SKM-1 (cell line): ENCODE data around the gene MON1A.
"Not testable (repeated sequence)": the region's sequence is repeated elsewhere in the genome, so short reads cannot be mapped to it uniquely, and the experiment has no call there.

Experiments
- DNase-seq: peaks from one replicate; lab custom pipeline; 2025; ENCODE audit not compliant: unreplicated experiment; lab: John Stamatoyannopoulos, UW

Gene MON1A

DNA sequence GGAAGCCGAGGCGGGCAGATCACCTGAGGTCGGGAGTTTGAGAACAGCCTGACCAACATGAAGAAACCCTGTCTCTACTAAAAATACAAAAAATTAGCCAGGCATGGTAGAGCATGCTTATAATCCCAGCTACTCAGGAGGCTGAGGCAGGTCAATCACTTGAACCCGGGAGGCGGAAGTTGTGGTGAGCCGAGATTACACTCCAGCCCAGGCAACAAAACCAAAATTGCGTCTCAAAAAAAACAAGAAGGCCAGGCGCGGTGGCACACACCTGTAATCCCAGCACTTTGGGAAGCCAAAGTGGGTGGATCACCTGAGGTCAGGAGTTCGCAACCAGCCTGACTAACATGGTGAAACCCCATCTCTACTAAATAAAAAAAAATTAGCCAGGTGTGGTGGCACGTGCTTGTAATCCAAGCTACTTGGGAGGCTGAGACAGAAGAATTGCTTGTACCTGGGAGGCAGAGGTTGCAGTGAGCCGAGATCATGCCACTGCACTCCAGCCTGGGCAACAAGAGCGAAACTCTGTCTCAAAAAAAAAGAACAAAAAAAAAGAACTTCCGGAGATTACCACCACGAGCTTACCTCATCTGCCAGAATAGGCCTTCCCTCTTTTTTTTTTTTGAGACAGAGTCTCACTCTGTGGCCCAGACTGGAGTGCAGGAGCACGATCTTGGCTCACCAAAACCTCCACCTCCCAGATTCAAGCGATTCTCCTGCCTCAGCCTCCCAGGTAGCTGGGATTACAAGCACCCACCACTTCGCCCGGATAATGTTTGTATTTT, 11.6 kb downstream of the MON1A start:
- not testable (repeated sequence) for DNase-seq

DNA sequence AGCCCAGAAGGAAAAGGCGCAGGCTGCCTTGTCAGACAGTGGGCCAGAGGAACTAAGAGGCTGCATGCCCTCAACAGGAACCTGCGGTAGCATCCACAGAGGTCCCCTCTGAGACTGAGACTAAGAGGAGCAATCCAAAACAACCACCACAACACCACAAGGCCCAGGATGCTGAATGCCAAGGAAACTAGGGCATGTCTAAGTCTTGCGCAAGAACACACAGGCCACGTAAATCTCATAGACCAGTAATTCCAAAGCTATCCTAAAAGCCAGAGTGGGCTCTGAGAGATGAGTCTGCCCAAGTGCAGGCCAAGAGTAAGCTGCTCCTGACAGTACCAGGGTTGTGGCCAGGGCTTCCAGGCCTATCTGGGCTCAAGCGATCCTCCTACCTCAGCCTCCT, 12.9 kb downstream of the MON1A start:
- no peak for DNase-seq

DNA sequence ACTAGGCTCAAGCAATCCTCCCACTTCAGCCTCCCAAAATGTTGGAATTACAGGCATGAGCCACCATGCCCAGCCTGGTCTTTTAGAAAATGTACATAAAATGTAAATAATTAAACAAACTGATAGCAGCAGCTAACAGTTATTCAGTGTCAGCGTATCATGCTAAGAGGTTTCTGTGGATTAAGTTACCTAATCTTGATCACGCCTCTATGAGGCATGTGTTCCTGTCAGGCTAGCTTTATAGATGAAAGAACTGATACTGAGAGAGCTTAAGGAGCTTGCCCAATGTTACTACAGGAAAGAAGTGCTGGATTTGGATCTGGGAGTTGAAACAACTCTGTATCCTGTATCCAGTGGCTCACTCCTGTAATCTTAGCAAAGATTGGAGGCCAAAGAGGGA, 14.7 kb downstream of the MON1A start:
- no peak for DNase-seq

DNA sequence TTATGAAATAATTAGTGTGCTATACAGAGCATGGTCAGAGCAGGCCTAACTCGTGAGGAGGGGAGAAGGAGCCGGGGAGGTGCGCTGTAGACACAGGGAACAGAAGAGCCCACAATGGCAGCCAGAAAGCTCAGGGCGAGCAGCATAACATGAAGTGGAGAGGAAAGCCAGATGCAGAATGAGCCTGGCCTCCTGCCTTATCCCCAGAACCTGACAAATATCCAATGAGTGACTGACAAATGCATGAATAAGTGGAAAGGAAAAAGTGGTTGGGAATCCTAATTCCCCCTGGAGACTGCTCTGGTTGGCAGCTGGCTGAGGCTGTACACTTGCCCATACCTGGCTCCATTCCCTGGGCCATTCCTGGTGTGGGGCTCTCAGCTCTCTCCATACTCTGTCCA, 16.7 kb downstream of the MON1A start:
- no peak for DNase-seq

DNA sequence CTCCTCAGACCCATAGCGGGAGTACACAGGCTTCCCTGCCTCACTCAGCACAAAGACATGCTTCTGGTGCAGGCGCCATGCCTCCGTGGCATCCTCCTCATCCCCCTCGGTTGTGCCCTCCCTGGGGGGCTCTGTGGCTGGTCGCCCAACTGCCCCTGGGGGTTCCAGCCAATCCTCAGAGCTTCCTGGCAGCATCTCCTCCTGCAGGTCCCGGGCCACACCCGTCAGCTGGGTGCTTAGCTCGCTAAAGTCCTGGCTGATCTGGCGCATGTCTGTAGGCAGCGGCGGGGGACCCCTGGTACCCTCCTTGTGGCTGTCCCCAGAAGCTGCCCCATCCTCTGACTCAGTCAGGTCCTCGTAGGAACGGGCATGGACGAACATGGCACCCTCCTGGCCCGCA, 18.0 kb downstream of the MON1A start:
- DNase-seq, result no peak

DNA sequence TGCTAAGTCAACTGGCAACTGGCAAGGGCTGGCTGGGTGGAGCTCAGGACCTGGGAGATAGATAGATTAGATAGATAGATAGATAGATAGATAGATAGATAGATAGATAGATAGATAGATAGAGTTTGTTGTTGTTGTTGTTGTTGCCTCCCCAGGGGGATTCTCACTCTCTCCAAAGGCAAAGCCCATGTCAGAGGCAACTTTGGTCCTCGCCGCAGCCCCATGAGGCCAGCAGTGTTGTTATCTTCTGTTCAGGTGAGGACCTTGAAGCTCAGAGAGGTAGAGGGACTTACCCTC, 18.5 kb downstream of the MON1A start:
- DNase-seq, result no peak

DNA sequence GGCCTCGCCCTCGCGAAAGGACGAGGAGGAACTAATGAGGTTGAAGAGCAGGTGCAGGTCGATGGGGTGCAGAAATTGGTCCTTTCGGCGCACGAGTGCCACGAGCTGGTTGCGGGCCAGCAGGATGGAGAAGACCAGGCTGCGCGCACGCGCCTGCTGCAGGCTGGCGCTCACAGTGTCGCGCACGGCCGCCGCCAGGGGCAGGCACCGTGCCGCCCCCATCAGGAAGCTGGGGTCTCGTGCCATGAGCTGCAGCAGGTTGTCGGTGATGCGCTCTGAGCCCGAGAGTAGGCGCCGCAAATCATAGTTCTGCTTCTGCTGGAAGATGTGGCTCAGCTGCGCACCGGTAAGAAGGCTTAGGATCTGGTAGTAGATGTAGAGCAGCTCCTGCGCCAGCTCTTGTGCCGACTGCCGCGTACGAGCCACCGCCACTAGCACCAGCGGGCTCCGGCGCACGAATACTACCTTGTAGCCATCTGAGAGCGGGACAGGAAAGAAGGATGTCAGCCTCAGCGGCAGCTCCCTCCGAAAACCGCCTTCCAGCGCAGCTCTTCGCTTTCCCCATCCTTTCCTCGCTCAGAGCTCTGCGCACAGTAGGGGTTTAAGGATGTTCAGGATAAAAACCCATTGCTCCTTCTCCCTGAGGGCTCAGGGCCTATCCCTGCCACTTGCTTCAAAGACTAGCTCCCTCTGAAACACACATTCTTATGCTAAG, 19.0 kb downstream of the MON1A start:
- no peak for DNase-seq

DNA sequence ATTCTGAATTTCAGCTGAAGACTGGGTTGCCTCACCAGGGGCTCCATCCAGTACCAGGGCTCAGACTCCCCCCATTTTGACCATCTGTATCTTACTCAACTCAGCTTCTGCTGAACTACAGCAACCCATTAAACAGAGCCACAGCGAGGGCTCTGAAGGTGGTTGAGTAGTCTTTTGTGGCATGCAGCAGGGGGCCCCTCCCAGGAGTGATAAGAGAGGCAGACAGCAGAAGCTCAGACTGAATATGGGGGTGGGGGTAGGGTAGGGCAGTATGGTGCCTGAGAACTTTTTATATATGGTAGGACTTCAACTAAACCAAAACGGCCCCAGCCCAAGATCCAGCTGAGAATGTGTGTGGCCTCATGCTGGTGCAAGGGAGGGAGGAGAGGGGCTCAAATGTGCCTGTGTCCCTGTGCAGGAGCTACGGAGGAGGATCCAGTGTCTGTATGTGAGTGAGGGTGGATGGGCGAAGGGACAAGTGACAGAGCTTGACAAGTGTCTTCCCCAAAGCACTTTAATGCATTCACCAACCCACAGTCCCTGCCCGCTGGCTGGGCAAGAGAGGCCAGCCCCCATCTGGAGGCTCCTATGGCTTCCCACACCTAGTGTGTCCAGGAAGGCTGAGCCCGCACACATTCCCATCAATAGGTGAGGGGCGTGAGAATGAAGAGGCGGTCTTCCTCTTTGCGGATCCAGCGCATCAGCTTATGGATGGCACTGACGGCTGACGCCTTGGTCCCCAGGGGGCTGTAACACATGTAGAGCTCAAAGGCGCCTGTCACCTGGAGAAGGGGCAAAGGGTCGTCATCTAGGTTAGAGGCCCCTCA, 21.0 kb downstream of the MON1A start:
- DNase-seq, result no peak

DNA sequence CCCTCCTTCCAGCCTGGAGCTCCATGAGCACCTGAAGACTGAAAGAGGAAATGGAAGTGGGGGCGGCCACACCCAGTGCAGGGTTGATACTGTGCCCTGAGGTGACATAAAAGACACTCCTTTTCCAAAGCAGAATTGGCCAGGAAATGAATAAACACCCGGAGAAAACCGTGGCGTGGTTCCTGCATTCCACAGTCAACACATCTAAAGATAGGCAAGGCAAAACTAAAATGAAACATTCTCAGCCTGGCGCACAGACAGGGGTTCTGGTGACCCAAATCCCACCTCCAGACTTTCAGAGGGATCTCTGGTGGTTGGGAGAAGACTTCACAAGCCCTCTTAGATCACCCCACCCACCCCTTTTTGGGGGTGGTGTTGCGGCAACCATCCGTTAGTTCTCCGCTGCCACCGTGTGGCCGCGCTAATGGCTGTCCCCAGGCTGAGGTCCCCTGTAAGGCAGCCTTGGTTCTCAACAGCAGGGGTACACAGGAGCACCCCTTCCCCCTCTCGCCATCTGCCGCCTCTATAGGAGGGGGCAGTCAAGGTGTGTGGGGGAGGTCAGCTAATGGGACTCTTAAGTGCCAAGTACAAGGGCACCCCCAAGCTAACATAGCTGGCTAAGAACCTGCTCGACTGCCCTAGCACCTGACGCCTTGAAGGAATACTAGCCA, 23.4 kb downstream of the MON1A start:
- DNase-seq, result no peak

DNA sequence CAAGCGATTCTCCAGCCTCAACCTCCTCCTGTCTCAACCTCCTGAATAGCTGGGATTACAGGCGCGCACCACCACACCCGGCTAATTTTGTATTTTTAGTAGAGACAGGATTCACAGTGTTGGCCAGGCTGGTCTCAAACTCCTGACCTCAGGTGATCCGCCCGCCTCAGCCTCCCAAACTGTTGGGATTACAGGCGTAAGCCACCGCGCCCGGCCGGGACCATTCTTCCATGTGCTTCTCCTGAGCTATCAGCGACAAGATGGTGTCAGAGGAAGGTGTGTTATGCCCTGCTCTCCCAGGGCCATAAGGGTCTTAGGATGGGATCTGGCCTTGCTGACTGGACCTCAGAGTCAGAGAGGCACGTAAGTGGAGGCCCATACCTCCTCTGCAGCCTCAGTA, 25.2 kb downstream of the MON1A start:
- not testable (repeated sequence) for DNase-seq

DNA sequence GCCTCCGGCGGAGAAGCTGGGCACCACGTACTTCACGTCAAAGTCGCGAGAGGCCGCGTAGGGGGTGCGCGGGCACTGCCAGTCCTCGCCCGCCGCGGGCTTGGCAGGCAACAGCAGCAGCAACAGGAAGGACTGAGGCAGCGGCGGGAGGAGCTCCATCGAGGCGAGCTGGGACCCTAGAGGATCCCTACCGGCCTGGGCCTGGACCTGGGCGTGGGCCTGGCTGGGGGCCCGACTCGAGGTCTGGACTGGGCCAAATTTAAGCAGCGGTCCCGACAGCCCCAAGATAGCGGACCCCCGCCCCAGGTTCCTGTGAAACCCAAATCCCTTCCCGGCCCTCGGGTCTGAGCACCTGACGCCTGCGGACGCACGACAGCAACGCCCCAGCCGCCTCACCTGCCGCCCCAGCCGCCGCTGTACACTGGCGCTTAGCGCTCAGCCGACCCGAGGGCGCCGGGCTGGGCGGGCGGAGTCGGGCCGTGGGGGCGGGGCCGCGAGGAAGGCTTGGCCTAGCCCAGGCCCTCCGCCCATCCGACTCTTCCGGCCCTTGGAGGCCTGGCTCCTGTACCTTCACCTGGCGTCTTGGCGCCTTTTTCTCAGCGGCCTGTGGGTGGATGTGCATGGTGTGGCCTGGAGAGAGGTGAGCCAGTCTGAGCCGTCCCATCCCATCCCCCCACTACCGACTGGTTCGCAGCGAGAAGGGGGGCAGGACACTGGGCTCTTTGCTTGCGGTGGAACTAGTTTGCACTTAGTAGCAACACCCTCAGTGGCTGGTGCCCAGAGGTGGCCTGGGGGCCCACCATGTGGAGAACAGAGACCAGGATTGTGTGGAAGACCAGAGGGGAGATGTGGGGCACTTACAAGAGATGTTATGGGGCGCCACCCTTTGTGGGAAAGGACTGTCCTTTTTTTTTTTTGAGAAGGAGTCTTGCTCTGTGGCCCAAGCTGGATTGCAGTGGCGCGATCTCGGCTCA, 25.9 kb downstream of the MON1A start, which contains the start of gene MST1R:
TSS of gene MST1R (minus strand) at position 423 of the 974 bp plus-strand sequence. CDS start at position 159, 264 bp downstream.
- no peak for DNase-seq

DNA sequence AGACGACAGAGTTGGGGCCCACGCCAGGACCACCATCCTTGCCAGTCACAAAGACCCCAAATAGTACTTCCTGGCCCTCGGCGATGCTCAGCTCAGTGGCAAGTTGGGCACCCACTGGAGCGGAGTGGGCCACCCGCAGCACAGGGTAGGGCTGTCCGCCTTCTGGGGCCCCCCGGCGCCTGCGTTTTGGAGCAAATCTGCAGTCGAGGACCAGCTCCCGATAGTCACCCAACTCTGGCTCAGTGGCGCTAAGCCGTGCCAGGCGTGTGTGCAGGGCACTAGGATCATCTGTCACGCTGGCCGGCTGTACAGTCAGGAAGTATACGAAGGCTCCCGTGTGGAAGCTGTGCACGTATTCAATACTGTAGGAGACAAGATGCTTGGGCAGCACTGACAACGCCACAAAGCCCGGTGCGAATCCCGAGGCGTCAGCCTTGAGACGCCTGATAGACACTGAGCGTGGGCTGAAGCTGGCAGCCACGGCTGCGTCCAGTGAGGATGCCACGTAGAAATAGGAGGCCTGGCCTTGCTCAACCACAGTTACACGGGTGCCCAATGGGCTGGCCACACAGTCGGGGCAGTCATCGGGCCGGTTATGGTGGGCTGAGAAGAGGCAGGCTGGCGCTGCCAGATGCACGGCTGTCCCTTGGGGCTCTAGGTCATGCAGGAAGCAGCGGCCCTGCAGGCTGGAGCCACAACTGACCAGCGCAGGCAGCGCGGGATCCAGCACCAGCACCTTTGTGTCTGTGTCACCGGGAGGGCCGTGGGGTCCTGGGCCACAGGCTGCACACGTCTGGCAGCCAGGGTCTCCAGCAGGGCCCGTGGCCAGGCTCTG, 26.9 kb downstream of the MON1A start:
- no peak for DNase-seq

DNA sequence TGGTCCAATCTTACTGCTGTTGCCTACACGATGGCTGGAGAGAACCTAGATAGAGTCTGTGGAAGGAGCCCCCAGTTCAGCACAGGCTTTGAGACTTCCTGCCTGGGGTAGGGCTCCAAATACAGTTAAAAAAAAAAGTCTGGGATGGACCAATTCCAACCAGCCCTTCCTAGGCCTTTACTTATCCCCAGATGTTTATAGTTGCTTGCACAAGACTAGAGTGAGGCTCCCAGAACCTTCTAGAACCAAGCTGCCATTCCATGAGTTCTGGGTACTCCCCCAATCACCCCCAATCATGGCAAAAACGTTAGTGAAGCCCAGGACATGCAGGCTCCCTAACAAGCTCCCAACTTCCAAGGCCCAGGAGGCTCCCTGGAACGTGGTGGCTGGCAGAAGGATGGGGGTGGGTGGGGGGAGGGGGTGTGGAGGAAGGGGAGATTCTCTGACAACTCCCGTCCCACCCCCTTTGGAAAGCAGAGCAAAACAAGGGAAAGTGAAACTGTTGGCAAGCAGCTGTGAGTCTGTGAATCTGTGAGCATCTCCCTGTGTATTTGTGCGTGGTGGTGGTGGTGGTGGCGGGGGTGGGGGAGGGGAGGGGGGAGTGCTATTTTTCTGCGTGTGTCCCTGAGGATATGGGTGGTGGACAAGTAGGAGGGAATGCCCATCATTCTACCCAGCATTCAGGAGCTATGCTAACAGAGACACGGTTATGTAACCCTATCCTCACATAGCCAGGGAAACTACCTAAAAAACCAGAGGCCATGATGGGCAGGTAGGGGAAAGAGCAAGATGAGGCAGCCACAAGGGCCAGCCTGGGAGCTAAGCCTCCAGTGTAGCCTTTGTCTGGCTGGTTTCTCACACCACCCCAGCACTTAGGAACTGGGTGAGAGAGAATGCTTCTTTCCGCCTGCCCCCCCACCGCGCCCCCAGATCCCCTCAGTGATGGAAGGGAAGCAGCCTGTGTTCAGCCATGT, 28.0 kb downstream of the MON1A start:
- DNase-seq, result no peak

DNA sequence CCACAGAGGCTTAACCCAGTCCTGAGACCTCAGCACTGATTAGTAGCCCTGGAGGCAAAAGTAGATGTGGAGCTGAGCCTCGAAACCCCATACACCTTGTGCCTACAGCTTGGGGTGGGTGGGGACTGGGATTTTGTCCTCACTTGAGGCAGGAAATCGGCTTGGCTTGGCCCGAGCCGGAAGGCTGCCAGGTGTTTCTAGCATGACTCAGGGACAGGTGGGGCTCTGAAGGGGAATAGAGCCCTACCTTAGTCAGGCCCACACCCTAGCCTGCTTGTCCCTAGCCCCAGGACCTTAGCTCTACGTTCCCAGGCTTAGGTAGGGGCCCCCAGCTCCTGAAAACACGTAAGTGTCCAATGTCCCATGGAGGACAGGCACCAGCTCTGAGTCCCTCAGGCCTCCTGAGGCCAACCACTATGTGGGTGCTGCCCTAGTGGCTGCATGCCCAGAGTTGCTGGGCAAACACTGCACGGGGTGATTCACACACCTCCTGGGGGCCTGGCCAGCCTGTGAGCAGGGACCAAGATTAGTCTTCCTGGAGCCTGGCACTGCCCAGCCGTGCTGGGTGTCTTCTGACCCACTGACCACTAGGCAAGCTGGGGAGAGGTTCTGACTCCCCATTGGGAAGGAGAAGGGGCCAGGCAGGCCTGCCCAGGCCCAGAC, 29.0 kb downstream of the MON1A start:
- DNase-seq, result no peak

DNA sequence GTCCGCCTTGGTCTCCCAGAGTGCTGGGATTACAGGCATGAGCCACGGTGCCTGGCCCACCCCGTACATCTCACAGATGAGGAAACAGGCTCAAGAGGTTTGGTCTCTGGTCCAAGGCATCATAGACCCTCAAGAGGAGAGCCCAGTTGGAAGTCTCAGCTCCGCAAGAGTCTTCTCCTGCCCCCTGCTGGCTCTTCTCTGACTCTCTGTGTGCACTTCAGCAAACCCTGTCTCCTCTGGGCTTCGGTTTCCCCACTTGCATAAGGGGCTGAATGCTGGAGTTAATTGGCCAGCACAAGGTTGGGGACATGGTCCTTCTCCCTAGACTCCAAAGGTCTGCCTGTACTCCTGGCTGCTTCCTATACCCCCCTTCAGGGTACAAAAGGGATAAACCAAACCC, 29.8 kb downstream of the MON1A start:
- no peak for DNase-seq

DNA sequence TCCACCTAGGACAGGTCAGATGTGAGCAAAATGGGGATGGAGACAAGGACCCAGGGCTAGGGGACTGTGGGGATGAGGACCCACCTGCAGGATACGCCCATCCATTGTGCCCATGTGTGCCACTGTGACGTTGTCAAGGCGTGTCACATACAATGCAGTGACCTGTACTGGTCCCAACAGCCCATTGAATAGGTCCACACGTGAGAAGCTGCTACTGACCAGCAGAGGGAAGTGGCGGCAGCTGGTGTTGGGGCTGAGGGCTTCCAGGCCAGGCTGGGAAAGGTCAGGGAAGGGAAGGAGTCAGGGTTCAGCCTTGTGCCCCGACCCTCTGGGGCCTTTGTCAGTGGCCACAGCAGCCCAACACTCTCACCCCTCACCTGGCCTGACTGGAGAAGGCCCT, 30.6 kb downstream of the MON1A start:
- DNase-seq, result no peak

DNA sequence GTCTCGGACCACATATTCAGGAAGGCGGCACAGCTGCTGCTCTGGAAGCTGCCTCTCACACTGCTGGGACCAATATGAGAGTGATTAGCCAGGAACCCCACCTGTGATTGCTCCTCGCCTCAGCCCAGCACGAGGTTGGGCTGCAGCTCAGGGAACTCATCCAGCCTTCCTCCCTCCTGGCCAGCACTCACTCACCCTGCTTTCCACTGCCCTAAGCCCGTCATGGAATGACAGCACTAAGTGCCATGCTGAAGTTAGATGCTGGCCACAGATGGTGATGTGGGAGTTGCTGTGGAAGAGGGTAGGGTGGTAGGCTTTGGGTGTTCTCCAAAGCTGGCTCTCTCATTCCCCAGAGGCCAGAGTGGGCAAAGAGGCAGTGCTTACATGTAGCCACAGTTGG, 33.3 kb downstream of the MON1A start:
- DNase-seq, result no peak

DNA sequence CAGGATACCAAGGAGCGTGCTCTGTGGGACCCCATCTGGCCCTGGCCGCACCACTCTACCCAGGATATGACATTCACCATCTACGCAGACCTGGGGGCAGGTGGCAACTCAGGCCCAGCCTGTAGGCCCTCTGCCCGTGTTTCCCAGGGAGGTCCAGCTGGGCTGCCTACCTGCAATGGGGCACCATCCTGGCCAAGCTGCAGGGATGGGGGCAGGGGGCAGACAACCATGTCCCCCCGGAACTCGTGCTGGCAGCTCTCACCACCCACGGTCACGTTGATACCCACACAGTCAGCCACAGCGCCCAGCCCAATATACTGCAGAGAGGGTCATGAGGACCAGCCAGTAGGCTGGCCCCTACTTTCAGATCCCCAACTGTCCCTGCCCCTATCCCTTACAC, 33.8 kb downstream of the MON1A start:
- DNase-seq, result no peak
